Measurements from ENCODE around the gene CDC42EP1.

DNA sequence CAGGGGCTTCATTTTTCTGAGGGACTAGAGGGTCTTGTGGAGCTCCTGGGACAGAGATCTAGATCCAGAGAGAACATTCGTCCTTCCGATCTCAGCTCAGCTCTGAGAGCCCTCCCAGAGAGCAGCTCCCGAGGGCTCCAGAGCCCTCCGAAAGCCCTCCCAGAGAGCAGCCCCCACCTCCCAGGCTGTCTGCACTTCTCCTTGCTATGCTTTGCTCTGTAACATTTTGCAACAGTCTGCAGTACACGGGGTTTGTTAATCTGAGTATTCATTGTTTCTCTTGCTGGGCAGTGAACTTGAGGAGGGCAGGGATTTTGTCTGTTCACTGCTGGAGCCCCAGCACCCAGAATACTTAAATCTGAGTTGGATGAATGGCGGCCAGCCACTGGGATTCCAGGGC, 50.9 kb downstream of the CDC42EP1 start:
- no peak for TF ChIP-seq EZH2 (IDR thresholded peaks at IDR 0.05; ENCODE audit: borderline replicate concordance, insufficient read depth, low read length, poor library complexity, severe bottlenecking)
- TF ChIP-seq CTCF (IDR thresholded peaks at IDR 0.05; ENCODE audit: poor library complexity, severe bottlenecking), result no peak
- TF ChIP-seq REST (IDR thresholded peaks at IDR 0.05; ENCODE audit: borderline replicate concordance), result no peak
- no peak for TF ChIP-seq MXI1 (conservative IDR thresholded peaks at IDR 0.05; ENCODE audit: poor library complexity, severe bottlenecking)
- no peak for TF ChIP-seq TAF1 (IDR thresholded peaks at IDR 0.05; ENCODE audit: low read depth)
- no peak for TF ChIP-seq RAD21 (conservative IDR thresholded peaks at IDR 0.05)
- TF ChIP-seq SMC3 (conservative IDR thresholded peaks at IDR 0.05; ENCODE audit: poor library complexity), result no peak
- TF ChIP-seq POLR2AphosphoS5 (IDR thresholded peaks at IDR 0.05), result no peak
